NCI-H2196 treated with DMSO at 0.1 percent for 48 hours (cell line): ENCODE results near the gene CFAP46.
"Not testable (repeated sequence)": the region's sequence is repeated elsewhere in the genome, so short reads cannot be mapped to it uniquely, and the experiment has no call there.

Experiments used
- DNase-seq: peaks from one replicate; lab custom pipeline; 2025; ENCODE audit not compliant: unreplicated experiment; lab: John Stamatoyannopoulos, UW

Gene CFAP46

DNA sequence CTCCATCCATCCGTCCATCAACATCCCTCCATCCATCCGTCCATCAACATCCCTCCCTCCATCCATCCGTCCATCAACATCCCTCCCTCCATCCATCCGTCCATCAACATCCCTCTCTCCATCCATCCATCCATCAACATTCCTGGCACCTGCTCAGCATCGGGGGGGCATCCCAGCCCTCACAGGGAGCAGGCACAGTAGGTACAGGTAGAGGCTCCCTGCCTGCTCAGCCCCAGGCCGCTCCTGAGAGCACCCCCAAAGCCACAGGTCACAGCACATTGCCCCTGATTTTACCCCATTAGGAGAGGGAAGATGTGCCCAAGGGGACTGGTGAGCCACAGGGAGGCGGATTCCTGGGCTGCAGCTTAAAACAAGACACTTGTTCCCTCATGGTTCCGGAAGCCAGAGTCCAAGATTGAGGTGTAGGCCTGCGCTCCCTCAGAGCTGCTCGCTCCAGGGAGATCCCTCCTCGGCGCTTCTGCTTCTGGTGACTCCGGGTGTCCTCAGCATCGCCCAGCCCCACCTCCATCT, 21.1 kb upstream of the CFAP46 start:
- no peak for DNase-seq

DNA sequence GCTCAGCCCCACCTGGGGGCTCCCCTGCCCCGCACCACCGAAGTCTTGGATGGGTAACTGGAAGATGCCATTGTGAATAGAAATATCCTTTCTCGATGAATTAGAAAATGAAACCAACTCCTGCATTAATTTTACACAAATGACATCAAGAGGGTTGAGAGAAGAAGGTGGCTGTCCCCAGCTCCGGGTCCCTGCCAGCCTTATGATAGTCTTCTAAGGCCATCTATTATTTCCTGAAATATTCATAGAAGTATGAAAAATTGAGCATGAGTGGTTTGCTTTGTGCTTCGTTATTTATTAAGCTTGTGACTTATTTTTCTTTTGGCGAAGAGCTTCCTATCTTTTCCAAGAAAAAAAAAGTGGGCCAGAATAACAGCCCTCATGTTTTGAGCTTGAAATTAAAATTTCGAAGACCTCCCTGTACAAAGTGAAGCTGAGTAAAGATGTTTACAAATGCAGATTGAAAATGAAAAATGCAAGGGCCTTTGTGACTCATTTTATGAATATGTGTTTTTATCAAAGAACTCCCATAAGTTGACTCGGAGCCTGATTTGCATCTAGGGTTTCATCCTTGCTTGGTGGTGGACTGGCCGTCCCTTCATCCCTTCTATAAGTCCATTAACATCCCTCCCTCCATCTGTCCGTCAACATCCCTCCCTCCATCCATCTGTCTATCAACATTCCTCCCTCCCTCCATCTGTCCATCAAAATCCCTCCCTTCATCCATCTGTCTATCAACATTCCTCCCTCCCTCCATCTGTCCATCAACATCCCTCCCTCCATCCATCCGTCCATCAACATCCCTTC, 20.5 kb upstream of the CFAP46 start:
- no peak for DNase-seq

DNA sequence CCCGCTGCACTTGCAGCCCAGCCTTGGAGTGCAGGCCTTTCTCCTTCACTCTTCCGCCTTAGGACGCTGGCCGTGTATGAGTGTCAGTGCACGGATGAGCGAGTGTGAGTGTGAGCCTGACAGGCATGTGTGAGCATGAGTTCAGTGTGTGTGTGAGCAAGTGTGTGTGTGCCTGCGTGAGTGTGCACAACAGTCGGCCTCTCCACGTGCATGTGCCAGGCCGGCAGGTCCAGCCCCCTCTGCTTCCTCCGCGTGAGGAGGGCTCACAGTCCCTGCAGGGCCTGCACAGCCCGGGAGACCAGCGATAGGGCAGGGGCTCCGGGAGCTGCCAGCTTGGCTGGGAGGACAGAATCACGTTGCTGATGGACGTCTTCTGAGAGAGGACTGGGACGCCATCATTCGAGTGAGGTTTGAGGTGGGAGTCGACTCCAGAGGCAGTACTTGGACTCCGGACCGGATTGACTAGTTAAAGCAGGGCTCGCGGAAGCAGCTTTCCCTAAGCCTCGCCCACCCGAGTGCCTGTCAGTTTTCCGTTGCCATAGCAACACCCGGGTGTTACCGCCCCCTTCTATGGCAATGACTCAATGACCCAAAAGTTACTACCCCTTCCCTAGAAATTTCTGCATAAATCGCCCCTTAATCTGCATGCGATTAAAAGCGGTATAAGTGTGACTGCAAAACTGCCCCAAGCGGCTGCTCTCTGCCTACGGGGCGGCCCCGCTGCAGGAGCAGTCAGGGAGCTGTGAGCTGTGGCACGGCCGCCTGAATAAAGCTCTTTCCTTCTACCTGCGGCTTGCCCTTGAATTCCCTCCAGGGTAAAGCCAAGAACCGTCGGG, 19.6 kb upstream of the CFAP46 start:
- no peak for DNase-seq

DNA sequence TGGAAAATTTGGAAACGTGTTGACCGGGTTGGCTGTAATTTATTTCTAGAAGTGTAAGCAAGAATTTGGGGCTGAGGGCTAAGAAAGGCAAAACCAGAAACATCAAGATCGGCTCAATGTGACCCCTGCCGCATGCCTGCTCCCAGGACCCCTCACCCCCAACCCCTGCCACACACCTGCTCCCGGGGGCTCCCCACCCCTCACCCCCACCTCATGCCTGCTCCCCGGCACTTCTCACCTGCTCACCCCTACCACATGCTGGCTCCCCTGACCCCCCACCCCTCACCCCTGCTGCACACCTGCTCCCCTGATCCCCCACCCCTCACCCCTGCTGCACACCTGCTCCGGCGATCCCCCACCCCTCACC, 19.0 kb upstream of the CFAP46 start:
- DNase-seq = no peak

DNA sequence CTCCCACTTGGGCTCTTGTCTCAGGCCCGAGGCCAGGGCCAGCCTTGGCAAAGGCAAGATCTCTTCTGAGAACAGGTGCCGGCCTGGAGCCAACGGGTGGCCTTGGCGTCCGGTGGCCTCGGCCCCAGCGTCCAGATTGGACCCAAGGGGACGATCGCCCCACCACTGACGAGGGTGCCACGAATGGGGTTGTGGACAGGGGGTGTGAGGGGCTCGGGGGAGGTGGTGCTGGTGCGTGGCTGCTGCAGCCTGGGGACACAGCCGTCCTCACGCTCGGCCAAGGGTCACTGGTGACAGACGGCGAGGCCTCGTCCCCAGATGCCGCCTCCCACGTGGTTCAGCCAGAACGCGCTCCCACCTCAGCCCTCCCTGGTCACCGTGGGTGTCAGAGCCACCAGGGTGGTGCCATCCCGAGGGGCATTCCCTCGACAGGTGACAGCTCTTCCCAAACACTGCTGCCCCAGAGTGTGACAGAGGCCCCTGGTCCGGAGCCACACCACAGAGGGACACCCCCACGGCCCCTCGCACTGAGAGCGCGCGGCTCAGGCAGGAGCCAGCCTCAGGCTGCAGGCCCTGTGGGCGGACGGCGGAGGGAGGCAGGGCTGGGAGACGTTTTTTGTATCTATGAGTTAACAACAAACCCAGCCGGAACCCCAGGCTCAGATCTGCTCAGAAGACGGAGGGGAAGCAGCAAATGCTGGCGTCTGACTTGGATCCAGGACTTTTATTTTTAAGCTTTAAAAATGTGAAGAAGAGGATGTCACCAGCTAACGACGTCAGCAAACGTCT, 18.5 kb upstream of the CFAP46 start:
- DNase-seq = no peak

DNA sequence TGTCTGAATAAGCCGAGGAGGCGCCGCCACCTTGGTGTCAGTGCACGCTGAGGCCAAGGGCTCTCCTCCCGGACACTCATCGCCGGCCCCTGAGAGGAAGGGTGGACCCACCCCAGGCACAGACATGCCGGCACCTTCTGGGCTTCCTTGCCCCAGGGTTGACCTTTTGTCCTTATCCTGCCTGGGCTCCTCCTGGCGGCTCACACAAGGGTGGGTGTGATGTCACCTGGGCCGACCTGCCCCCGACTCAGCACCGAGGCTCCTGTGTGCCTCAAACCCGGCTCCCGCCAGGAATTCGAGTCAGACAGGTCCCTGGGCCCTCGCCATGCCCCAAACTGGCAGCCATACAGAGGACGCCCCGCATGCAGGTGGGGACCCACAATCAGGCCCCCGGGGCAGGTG, 17.7 kb upstream of the CFAP46 start:
- DNase-seq = no peak

DNA sequence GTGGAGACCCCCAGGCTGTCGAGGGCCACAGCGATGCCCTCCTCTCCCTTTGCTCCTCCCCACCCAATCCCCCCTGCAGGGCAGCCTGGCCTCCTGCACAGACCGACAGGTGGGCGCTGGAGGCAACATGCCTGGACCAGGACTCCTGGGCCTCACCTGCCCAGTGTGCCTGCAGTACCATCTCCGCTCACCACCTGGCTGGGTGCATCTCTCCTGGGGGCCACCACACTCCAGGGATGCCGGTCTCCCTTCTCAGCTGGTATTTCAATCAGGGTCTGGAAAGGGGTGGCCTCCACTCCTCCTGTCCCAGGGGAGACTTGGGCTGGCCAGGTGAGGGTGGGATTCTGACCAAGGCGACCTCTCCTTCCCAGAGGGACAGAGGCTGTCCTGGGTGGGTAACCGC, 17.2 kb upstream of the CFAP46 start:
- DNase-seq = no peak

DNA sequence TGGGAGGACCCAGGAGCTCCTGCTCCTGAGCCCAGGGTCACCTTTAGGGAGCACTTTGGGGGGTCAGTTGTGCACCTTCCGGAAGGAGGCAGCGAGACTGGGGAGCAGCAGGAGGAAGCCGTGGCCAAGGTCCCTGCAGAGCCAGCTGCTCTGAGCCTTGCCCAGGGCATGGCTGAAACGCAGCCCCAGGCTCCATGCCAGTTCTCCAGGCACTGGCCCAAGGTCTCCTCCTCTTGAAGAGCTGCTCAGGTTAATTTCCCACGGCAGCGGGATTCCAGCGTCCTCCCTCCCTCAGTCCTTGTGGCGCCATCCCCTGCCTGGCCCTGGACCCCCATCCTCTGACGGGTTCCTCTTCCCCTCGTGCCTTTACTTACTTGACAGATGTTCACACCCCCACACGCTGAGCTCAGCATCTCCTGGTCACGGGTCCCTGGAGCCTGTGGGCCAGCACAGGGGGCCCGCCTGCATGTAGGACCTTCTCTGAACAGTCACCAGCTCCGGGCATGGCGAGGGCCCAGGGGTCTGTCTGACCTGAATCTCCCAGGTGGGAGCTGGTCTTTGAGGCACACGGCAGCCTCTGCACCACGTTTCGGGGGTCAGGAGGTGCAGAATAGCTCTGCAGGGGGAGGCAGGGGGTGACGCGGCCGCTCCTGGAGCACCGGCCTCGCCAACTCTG, 16.7 kb upstream of the CFAP46 start:
- no peak for DNase-seq

DNA sequence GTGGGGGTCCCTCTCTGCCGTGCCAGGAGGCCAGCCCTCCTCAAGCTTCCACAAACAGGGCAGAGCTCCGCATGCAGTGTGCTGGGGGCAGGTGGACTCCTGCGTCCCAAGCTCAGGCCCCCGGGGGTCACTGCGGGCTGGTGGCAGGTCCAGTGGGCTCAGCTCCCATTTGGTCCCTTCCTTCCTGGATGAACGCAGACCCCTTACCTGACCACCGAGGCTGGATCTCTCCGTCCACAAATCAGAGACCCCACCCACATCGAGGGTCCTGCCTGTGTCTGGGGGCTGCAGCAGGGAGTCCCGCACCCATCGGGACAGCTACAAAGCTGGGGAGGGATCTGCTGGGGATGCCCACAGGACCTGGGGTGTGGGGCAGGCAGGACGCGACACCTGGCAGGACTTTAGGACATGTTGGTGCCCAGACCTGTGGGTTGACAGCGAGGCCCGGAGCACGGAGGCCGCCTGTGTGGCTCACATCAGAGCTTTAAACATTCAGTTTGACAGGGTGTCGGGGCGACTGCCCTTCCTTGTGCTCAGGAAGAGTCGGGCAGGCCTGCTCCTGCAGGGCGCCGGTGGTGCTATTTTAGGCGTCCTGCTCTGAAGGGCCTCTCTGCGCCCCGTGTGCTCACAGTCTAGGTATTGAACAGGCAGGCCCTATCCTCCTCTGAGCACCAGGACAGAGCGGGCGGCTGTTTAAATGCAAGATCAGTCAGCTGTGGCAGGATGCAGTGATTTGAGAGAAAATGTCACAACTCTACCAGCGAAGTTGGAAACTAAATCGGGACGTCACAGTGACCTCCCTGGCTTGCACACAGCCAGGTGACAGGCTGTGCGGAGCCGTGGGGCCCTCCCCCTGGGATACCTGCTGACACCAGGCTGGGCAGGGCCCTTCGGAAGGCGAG, 15.9 kb upstream of the CFAP46 start:
- DNase-seq = no peak

DNA sequence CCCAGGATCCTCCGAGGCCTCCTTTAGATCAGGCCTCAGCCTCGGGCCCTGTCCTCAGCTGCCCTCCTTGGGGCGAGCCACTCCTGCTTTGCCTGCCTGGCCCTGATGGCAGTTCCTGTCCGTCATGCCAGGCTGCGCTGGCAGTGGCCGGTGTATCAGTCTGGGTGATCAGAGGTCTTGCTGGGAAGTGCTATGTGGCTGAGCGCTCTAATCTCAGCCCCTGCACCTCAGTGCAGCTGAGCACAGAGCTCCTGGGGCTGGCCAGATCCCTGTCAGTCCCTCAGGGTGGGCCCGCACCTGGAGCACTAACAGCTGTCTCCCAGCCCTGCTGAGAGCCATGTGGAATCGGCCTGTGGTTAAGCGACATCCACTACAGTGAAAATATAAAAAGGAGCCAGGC, 14.8 kb upstream of the CFAP46 start:
- no peak for DNase-seq

DNA sequence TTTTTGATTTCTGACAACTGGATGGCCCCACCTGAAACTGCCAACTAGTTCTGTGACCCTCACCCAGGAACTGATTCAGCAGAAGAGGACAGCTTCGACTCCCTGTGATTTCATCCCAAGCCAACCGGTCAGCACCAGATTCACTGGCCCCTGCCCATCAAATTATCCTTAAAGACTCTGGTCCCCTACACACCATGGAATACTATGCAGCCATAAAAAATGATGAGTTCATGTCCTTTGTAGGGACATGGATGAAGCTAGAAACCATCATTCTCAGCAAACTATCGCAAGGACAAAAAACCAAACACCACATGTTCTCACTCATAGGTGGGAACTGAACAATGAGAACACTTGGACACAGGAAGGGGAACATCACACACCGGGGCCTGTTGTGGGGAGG, 13.9 kb upstream of the CFAP46 start:
- not testable (repeated sequence) for DNase-seq

DNA sequence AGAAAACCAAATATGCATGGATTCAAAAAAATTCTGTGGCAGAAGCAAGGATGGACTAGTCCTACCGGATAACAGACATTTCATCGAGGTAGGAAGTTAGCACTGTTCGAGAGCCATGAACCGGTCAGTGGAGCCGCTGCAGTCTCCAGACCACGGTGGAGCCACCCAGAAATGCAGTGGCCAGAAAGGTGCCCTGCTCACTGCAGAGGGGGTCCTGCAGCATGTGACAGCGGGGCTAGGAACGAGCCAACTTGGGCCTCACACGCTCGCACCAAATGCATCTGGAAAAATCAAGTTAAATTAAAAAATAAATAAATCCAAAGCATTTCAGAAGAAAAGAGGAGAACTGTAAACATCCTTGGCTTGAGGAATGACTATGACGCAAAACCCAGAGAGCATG, 13.1 kb upstream of the CFAP46 start:
- no peak for DNase-seq

DNA sequence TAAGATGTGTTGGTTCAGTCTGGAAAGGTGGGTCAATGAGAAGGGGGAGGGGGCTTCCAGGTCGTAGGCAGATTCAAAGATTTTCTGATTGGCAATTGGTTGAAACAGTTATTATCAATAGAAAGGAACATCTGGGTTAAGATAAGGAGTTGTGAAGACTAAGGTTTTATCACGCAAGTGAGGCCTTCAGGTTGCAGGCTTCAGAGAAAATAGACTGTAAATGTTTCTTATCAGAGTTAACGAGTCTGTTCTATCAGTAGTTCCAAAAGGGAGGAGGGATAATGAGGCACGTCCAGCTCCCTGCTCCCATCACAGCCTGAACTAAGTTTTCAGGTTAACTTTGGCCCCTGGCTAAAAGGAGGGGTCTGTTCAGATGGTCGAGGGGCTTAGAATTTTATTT, 11.1 kb upstream of the CFAP46 start:
- no peak for DNase-seq

DNA sequence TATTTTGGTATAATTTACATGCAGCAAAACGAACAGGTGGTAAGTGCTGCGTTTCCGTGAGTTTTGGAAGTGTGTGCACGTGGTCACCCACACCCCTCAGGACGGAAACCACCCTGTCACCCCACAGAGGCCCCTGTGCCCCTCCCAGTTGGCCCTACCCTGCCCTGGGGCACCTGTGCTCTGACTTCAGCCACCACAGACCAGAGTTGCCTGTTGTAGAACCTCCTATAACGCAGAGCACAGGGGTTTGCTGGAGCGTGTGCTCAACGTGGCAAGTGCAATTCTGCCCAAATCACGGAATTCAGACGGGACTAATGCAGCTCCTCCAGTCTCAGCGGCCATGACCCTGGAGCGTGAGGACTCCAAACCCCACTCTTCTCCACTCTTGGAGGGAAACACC, 9.6 kb upstream of the CFAP46 start:
- no peak for DNase-seq

DNA sequence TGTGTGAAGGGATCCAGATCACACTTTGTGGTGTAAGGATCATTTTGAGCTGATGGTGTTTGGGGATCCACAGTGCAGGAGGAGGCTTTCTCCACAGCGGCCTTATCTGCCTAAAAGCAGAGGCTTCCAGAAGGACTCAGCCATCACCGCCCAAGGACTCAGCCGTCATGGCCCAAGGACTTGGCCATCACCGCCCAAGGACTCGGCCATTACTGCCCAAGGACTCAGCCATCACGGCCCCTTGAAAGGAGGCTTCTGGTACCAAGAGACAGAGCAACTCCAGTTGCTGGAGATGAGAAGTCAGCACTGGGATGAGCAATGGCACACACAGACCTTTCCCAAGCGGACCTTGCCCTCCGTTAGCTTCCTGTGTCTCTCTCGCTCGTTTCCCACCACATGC, 6.0 kb upstream of the CFAP46 start:
- no peak for DNase-seq

DNA sequence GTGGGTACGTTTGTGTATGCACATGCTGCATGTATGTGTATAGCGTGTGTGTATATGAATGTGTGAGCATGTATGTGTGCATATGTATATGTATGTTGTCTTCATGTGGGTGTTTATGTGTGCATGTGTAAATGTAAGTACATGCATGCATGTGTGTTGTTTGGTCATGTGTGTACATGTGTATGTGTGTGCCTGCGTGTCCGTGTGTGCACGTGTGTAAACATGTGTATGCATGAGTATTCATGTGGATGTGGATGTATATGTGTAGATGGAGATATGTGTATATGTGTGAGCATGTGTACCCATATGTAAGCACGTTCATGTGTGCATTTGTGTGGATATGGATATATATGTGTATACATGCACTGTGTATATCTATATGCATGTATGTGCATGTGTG, 5.5 kb upstream of the CFAP46 start:
- DNase-seq = no peak

DNA sequence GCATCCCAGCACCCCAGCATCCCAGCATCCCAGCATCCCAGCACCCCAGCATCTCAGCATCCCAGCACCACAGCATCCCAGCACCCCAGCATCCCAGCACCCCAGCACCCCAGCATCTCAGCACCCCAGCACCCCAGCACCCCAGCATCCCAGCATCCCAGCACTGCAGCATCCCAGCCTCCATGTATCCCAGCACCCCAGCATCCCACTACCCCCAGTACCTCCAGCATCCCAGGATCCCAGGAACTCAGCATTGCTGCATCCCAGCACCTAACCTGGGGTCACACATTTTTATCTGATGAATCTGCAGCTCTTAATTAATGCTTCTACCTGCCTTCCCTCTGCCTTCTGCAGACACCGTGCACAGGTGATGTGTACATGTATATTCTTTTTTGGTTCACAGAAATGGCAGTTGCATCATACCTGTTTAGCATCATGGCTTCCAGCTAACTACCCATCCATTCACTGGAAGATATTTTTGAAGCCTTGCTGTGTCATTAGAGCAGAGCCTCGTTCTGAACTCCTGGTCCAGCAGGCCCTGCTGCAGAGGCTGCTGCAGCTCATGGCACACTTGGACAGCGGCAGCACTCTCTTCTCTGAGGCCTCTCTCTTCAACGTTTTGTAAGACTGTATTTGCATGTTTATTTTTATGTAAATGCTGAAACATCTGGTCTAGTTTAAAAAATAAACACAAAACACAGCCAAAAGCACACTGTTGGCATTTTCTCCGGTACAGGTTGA, 4.6 kb upstream of the CFAP46 start:
- no peak for DNase-seq

DNA sequence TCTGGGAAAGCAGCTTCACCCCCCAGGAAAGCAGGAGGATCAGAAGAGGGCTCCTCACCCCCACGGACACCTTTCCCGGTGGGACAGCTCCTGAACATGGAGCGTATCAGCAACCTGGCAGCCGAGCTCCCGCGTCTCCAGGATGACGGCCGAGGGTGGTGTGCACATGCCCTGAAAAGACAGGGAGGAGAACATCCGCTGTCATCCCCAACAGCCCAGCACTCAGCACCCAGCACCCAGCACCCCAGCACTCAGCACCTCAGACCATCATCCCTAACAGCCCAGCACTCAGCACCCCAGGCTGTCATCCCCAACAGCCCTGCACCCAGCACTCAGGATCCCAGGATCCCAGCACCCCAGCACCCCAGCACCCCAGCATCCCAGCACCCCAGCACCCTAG, 3.9 kb upstream of the CFAP46 start:
- DNase-seq = no peak

DNA sequence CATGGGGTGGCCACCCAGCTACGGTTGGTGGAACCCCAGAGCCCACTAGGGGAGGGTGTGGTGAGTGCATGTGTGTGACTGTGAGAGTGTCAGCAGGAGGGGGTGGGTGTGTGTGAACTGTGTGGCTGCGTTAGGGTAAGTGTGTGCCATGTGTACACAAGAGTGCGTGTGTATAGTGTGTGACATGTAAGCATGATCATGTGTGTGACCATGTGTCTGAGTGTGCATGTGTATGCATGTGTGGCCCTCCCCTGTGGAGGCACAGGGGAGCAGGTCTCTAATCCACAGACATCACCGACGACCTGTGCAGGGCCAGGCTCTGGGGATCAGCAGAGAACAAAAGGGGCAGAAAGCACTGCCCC, 3.5 kb upstream of the CFAP46 start:
- no peak for DNase-seq
